C1 segment of cervical spinal cord (tissue), 14 donors: ENCODE results near the gene RANBP2.

Experiments used
- DNase-seq, 14 donors: peaks; one replicate each; lab custom pipeline; 2025; lab: John Stamatoyannopoulos, UW

Gene RANBP2

GRCh38 chr2:108835040-108835439 is 115.8 kb downstream of the RANBP2 start:
- DNase-seq = no peak
